Liver (tissue), 9 donors: Measurements from ENCODE around the gene EPHA6. TPM values are rescaled to one million over a fixed set of nuclear protein-coding genes. Genes with fewer than 3 reads are reported as not detected.

Experiments used
- DNase-seq: peaks from one replicate; pipeline ENCODE4 v3.0.0-alpha.2; 2017; ENCODE audit warnings: low spot score
- H3K27ac ChIP-seq, 2 donors: one replicate each; pipeline ENCODE4 v1.7.0; 2013; ENCODE audit warnings: inconsistent platforms in 2 of 2, low read length in 2 of 2, control low read depth in 1 of 2, low read depth in 1 of 2, mild to moderate bottlenecking in 1 of 2
- H3K27me3 ChIP-seq, 4 donors: one replicate each; pipeline versions ENCODE4 v1.6.1 to v1.7.0; 2013; ENCODE audit warnings: low read length in 3 of 4, inconsistent platforms in 1 of 4, mild to moderate bottlenecking in 1 of 4, moderate library complexity in 1 of 4; ENCODE audit not compliant: control insufficient read depth in 4 of 4, insufficient read depth in 4 of 4
- H3K36me3 ChIP-seq, 4 donors: one replicate each; pipeline versions ENCODE4 v1.6.1 to v1.7.0; 2013; ENCODE audit warnings: low read length in 3 of 4, mild to moderate bottlenecking in 3 of 4, low read depth in 1 of 4, moderate library complexity in 1 of 4; ENCODE audit not compliant: control insufficient read depth in 4 of 4, insufficient read depth in 3 of 4
- H3K4me1 ChIP-seq, 4 donors: one replicate each; pipeline versions ENCODE4 v1.6.1 to v1.7.0; 2013; ENCODE audit warnings: low read length in 3 of 4, mild to moderate bottlenecking in 3 of 4, moderate library complexity in 1 of 4; ENCODE audit not compliant: control insufficient read depth in 4 of 4, insufficient read depth in 4 of 4
- H3K4me3 ChIP-seq, 3 donors: one replicate each; pipeline versions ENCODE4 v1.6.1 to v1.7.0; 2013; ENCODE audit warnings: low read length in 3 of 3, control low read depth in 1 of 3, low read depth in 1 of 3, mild to moderate bottlenecking in 1 of 3
- H3K9ac ChIP-seq, 2 donors: one replicate each; pipeline ENCODE4 v1.7.0; 2013; ENCODE audit warnings: low read length in 2 of 2, mild to moderate bottlenecking in 2 of 2, moderate library complexity in 2 of 2, control low read depth in 1 of 2, low read depth in 1 of 2
- H3K9me3 ChIP-seq, 4 donors: one replicate each; pipeline versions ENCODE4 v1.6.1 to v1.7.0; 2013; ENCODE audit warnings: low read length in 3 of 4; ENCODE audit not compliant: control insufficient read depth in 4 of 4
- EGR1 ChIP-seq, 2 donors: IDR thresholded peaks; 2 replicates each; pipeline ENCODE4 v1.6.1; 2016 to 2018; ENCODE audit warnings: antibody characterized with exemption in 2 of 2, low read depth in 2 of 2
- FOXA1 ChIP-seq: IDR thresholded peaks from 2 replicates; pipeline ENCODE4 v1.6.1; 2016; ENCODE audit warnings: antibody characterized with exemption
- FOXA2 ChIP-seq: IDR thresholded peaks from 2 replicates; pipeline ENCODE4 v1.6.1; 2016; ENCODE audit warnings: antibody characterized with exemption
- HNF4A ChIP-seq, 2 donors: conservative IDR thresholded peaks; 2 replicates each; pipeline ENCODE4 v1.6.1; 2016; ENCODE audit warnings: antibody characterized with exemption in 2 of 2, mild to moderate bottlenecking in 2 of 2
- HNF4G ChIP-seq: IDR thresholded peaks from 2 replicates; pipeline ENCODE4 v1.6.1; 2016; ENCODE audit warnings: antibody characterized with exemption
- NR2F2 ChIP-seq: IDR thresholded peaks from 2 replicates; pipeline ENCODE4 v1.6.1; 2016; ENCODE audit warnings: antibody characterized with exemption
- RAD21 ChIP-seq, 2 donors: IDR thresholded peaks; 2 replicates each; pipeline ENCODE4 v1.6.1; 2016; ENCODE audit warnings: antibody characterized with exemption in 2 of 2, mild to moderate bottlenecking in 2 of 2
- RXRA ChIP-seq, 2 donors: IDR thresholded peaks; 2 replicates each; pipeline ENCODE4 v1.6.1; 2017 to 2018; ENCODE audit warnings: antibody characterized with exemption in 2 of 2, mild to moderate bottlenecking in 1 of 2
- SP1 ChIP-seq: IDR thresholded peaks from 2 replicates; pipeline ENCODE4 v1.6.1; 2018; ENCODE audit warnings: antibody characterized with exemption, mild to moderate bottlenecking
- TAF1 ChIP-seq: conservative IDR thresholded peaks from 2 replicates; pipeline ENCODE4 v1.6.1; 2016; ENCODE audit warnings: antibody characterized with exemption, mild to moderate bottlenecking
- YY1 ChIP-seq: IDR thresholded peaks from 2 replicates; pipeline ENCODE4 v1.6.1; 2016; ENCODE audit warnings: antibody characterized with exemption, mild to moderate bottlenecking
- WGBS: extraction: QIAGEN DNeasy Blood & Tissue Kit; methylation state at CpG from one replicate; pipeline ENCODE4 v1.1.7; 2013; 5-methylcytosine and 5-hydroxymethylcytosine counted together
- polyA plus RNA-seq, 2 donors: library from polyadenylated mRNA; stranded (reverse) in 1 of 2; unstranded in 1 of 2; fragments of 200-250 nt in 1 of 2; fragments of >200 nt in 1 of 2; fragmentation: Nextera tagmentation in 1 of 2; extraction: Ambion mirVana in 1 of 2; gene quantifications; one replicate each; pipeline versions ENCODE4 v1.2.1 to v1.2.3, GENCODE V29; 2013 to 2015
- total RNA-seq, 2 donors: library from RNA; depleted of rRNA; stranded (reverse); fragments of >200 nt; gene quantifications; one replicate each; pipeline ENCODE4 v1.2.3, GENCODE V29; 2014
- TF ChIP-seq, protein P1 (sequence below): fragments of 150-350 bp; IDR thresholded peaks from 2 replicates; pipeline ENCODE4 v1.5.1; 2017; ENCODE audit warnings: improper control_type of control experiment, low read depth, low read length; ENCODE audit not compliant: missing input control
- TF ChIP-seq, protein P2 (sequence below): IDR thresholded peaks from 2 replicates; pipeline ENCODE4 v1.6.1; 2016; ENCODE audit warnings: antibody characterized with exemption
- TF ChIP-seq, protein P3 (sequence below): IDR thresholded peaks from 2 replicates; pipeline ENCODE4 v1.6.1; 2016; ENCODE audit warnings: antibody characterized with exemption, mild to moderate bottlenecking
- TF ChIP-seq, protein P4 (sequence below): IDR thresholded peaks from 2 replicates; pipeline ENCODE4 v1.6.1; 2016; ENCODE audit warnings: antibody characterized with exemption
- donor health status: healthy.
- donor health status: healthy.
- donor health status: healthy.
- donor health status: healthy.
- donor health status: healthy.

Gene EPHA6
- total and polyA plus RNA-seq, 4 donors, result 0.05 to 0.17 (median 0.05) TPM; not detected in 1

DNA sequence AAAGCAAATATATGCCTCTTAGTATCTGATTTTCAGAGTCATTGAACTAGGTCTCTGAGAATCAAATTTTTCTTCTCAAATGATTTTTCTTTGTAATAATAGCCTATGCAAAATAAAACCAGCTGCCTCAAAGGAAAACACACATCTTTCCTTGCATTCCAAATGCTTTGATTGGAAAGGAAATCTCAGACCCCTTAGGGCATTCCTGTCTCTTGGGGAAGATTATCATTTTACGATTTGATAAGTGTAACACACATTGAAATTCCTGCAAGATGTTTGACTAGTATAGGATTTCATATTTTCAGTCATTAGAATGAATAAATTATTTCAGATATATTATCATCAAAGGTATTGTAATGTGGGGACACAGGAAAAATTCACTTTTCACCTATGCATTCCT, 244.8 kb downstream of the EPHA6 start:
- Histone ChIP-seq H3K27me3 (no peaks in the 10 kb centered on the region), H3K4me1 (no peaks in the 10 kb centered on the region), H3K4me3 (no peak overlapping the region), H3K27ac (no peak overlapping the region), H3K9me3 (peaks cover 0 to 5% (median 0%) of the 10 kb centered on the region in 4 donors), H3K9ac (no peak overlapping the region), H3K36me3 (no peaks in the 10 kb centered on the region)
- WGBS, result 75% methylated on average over 1 of the region's 1 CpG
- TF ChIP-seq, protein P1, sequence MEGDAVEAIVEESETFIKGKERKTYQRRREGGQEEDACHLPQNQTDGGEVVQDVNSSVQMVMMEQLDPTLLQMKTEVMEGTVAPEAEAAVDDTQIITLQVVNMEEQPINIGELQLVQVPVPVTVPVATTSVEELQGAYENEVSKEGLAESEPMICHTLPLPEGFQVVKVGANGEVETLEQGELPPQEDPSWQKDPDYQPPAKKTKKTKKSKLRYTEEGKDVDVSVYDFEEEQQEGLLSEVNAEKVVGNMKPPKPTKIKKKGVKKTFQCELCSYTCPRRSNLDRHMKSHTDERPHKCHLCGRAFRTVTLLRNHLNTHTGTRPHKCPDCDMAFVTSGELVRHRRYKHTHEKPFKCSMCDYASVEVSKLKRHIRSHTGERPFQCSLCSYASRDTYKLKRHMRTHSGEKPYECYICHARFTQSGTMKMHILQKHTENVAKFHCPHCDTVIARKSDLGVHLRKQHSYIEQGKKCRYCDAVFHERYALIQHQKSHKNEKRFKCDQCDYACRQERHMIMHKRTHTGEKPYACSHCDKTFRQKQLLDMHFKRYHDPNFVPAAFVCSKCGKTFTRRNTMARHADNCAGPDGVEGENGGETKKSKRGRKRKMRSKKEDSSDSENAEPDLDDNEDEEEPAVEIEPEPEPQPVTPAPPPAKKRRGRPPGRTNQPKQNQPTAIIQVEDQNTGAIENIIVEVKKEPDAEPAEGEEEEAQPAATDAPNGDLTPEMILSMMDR, result no peak
- TF ChIP-seq, protein P2, sequence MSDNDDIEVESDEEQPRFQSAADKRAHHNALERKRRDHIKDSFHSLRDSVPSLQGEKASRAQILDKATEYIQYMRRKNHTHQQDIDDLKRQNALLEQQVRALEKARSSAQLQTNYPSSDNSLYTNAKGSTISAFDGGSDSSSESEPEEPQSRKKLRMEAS, result no peak
- TF ChIP-seq RAD21 (IDR thresholded peaks at IDR 0.05) (no peak), SP1 (no peak), HNF4A (conservative IDR thresholded peaks at IDR 0.05) (no peak), TAF1 (no peak), NR2F2 (no peak)
- no peak for DNase-seq

DNA sequence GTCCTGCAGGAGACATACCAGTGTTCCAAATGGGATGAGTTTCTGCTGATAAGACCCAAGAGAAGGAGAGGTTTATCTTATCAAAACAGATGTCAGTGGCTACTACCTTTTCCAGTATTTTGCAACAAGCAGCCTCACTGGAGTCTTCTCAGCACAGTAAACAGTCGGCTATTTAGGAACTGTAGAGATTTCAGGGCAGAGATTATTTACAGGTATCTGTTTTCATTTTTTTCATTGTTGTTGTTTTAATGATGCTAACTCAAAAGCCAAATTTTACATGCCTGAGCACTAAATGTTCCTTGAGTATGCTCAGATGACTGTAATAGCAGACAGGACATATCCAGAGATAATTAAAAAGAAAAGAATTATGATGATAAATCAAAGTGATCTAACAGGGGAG, 252.1 kb downstream of the EPHA6 start:
- no peak overlapping the region for H3K27ac ChIP-seq
- peaks cover 0 to 5% (median 0%) of the 10 kb centered on the region in 4 donors for H3K9me3 ChIP-seq
- TF ChIP-seq, protein P1, result no peak
- H3K36me3 ChIP-seq, result no peaks in the 10 kb centered on the region
- no peak for DNase-seq
- H3K9ac ChIP-seq, result no peak overlapping the region
- no peaks in the 10 kb centered on the region for H3K4me1 ChIP-seq
- no peak overlapping the region for H3K4me3 ChIP-seq
- H3K27me3 ChIP-seq, result no peaks in the 10 kb centered on the region
- 15% methylated on average over 1 of the region's 1 CpG for WGBS

DNA sequence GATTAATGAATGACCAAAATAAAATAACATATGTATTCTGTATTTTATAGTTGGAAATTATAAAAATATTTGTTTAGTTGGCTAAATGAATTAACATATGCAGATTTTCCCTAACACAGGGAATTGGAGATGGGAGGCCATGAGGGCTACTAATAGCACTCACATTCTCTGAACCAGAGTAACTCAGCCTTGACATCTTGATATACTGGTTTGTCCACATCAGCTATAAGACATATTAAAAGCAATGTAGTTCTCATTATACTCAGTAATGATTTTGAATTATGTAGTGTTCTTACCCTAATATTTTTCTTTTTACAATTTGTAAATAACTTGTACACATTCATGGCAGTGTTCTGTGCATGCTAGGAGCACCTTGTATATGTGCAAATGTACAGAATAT, 255.9 kb downstream of the EPHA6 start:
- H3K27me3 ChIP-seq, result no peaks in the 10 kb centered on the region
- H3K27ac ChIP-seq, result no peak overlapping the region
- no peak for DNase-seq
- peaks cover 0 to 1% (median 0%) of the 10 kb centered on the region in 4 donors for H3K9me3 ChIP-seq
- H3K9ac ChIP-seq, result no peak overlapping the region
- H3K4me1 ChIP-seq, result no peaks in the 10 kb centered on the region
- no peak overlapping the region for H3K4me3 ChIP-seq
- H3K36me3 ChIP-seq, result no peaks in the 10 kb centered on the region
- TF ChIP-seq, protein P3, sequence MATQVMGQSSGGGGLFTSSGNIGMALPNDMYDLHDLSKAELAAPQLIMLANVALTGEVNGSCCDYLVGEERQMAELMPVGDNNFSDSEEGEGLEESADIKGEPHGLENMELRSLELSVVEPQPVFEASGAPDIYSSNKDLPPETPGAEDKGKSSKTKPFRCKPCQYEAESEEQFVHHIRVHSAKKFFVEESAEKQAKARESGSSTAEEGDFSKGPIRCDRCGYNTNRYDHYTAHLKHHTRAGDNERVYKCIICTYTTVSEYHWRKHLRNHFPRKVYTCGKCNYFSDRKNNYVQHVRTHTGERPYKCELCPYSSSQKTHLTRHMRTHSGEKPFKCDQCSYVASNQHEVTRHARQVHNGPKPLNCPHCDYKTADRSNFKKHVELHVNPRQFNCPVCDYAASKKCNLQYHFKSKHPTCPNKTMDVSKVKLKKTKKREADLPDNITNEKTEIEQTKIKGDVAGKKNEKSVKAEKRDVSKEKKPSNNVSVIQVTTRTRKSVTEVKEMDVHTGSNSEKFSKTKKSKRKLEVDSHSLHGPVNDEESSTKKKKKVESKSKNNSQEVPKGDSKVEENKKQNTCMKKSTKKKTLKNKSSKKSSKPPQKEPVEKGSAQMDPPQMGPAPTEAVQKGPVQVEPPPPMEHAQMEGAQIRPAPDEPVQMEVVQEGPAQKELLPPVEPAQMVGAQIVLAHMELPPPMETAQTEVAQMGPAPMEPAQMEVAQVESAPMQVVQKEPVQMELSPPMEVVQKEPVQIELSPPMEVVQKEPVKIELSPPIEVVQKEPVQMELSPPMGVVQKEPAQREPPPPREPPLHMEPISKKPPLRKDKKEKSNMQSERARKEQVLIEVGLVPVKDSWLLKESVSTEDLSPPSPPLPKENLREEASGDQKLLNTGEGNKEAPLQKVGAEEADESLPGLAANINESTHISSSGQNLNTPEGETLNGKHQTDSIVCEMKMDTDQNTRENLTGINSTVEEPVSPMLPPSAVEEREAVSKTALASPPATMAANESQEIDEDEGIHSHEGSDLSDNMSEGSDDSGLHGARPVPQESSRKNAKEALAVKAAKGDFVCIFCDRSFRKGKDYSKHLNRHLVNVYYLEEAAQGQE, result no peak
- TF ChIP-seq, protein P2, result no peak
- TF ChIP-seq HNF4G, result no peak
- no peak for TF ChIP-seq EGR1 (IDR thresholded peaks at IDR 0.05; ENCODE audit: low read depth in 2 of 2)
- TF ChIP-seq, protein P4, sequence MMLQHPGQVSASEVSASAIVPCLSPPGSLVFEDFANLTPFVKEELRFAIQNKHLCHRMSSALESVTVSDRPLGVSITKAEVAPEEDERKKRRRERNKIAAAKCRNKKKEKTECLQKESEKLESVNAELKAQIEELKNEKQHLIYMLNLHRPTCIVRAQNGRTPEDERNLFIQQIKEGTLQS, result no peak
- no peak for TF ChIP-seq RXRA (IDR thresholded peaks at IDR 0.05)
- TF ChIP-seq HNF4A (conservative IDR thresholded peaks at IDR 0.05), result no peak
- no peak for TF ChIP-seq RAD21 (IDR thresholded peaks at IDR 0.05)
- no peak for TF ChIP-seq YY1
- TF ChIP-seq FOXA1, result no peak
- no peak for TF ChIP-seq TAF1
- no peak for TF ChIP-seq FOXA2
- TF ChIP-seq, protein P1, result no peak
